D341Med (cell line): ENCODE data around the gene CCL18.
"Not testable (repeated sequence)": the region's sequence is repeated elsewhere in the genome, so short reads cannot be mapped to it uniquely, and the experiment has no call there.

Source experiments
- DNase-seq: peaks from one replicate; pipeline ENCODE4 v3.0.0; 2012; ENCODE audit warnings: low spot score

The CCL18 gene

GRCh38 chr17:36104246-36104645 is 40.2 kb downstream of the CCL18 start:
- DNase-seq, result not testable (repeated sequence)

GRCh38 chr17:36104701-36105181 is 40.7 kb downstream of the CCL18 start:
- DNase-seq, result no peak

GRCh38 chr17:36105781-36106492 is 41.9 kb downstream of the CCL18 start:
- no peak for DNase-seq

GRCh38 chr17:36106493-36106835 is 42.4 kb downstream of the CCL18 start:
- DNase-seq, result no peak

- DNase-seq, result no peak
Observed at GRCh38 chr17:36107660-36108059, 43.6 kb downstream of the CCL18 start.

- not testable (repeated sequence) for DNase-seq
Observed at GRCh38 chr17:36108265-36108664, 44.2 kb downstream of the CCL18 start.

GRCh38 chr17:36111068-36111490 is 47.0 kb downstream of the CCL18 start:
- DNase-seq, result no peak

- DNase-seq, result no peak
Observed at GRCh38 chr17:36112572-36112971, 48.5 kb downstream of the CCL18 start.

GRCh38 chr17:36113131-36113530 is 49.1 kb downstream of the CCL18 start:
- DNase-seq, result not testable (repeated sequence)

- DNase-seq, result not testable (repeated sequence)
Observed at GRCh38 chr17:36114971-36115648, 51.0 kb downstream of the CCL18 start.

GRCh38 chr17:36115649-36115977 is 51.5 kb downstream of the CCL18 start:
- DNase-seq, result not testable (repeated sequence)

GRCh38 chr17:36117505-36118382 is 53.7 kb downstream of the CCL18 start:
- no peak for DNase-seq

- no peak for DNase-seq
Observed at GRCh38 chr17:36118477-36119353, 54.6 kb downstream of the CCL18 start.

- no peak for DNase-seq
Observed at GRCh38 chr17:36120221-36120620, 56.1 kb downstream of the CCL18 start.

- not testable (repeated sequence) for DNase-seq
Observed at GRCh38 chr17:36121099-36121498, 57.0 kb downstream of the CCL18 start.
